DOHH2 (cell line): ENCODE measurements around the gene RASAL3.

Experiments used
- CTCF ChIP-seq: fragments of 200-600 bp; sonication (generic); IDR thresholded peaks from one replicate; pipeline ENCODE4 v1.5.1; 2014; ENCODE audit warnings: antibody characterized with exemption, mild to moderate bottlenecking, low read depth, low read length; ENCODE audit not compliant: poor library complexity, severe bottlenecking
- EZH2phosphoT487 ChIP-seq: fragments of 200-600 bp; sonication (generic); IDR thresholded peaks from 2 replicates; pipeline ENCODE4 v1.6.1; 2017; ENCODE audit warnings: borderline replicate concordance, mild to moderate bottlenecking, antibody characterized with exemption, low read length, moderate library complexity, mixed read lengths

- TF ChIP-seq EZH2phosphoT487 (no peak), CTCF (no peak)
Measured at GRCh38 chr19:15502264-15502663, 37.9 kb upstream of the RASAL3 start.
